HEK293 (cell line): ENCODE data around the gene OCA2.
A peak's percentile ranks its signal among the peaks of the same experiment; 100 is the strongest.

Source experiments
- CTCF ChIA-PET: fragments of 350-600 bp; formaldehyde crosslinking; extraction: SDS; loops from one replicate; lab custom pipeline; 2021; ENCODE audit warnings: antibody characterized with exemption; lab: Yijun Ruan, JAX
- POLR2A ChIA-PET: fragments of 300-600 bp; formaldehyde crosslinking; extraction: SDS; loops from one replicate; lab custom pipeline; 2020; ENCODE audit warnings: antibody characterized with exemption, inconsistent platforms; lab: Yijun Ruan, JAX
- H3K27ac ChIP-seq: fragments of 200-500 bp; sonication (Bioruptor generic); 2 replicates; pipeline ENCODE4 v1.5.1; 2014; ENCODE audit warnings: low read depth, low read length, control low read depth, inconsistent platforms; ENCODE audit errors: extremely low read depth
- H3K36me3 ChIP-seq, 2 experiments: fragments of 200-500 bp in 1 of 2; sonication (Bioruptor generic) in 1 of 2; 1 replicate in 1 of 2; 2 replicates in 1 of 2; pipeline ENCODE4 v1.5.1; 2014 to 2017; ENCODE audit warnings: inconsistent platforms in 2 of 2, low read length in 2 of 2; ENCODE audit not compliant: control insufficient read depth in 2 of 2, insufficient read depth in 1 of 2
- H3K4me1 ChIP-seq: fragments of 200-500 bp; sonication (Bioruptor generic); 2 replicates; pipeline ENCODE4 v1.5.1; 2014; ENCODE audit warnings: mild to moderate bottlenecking, low read length, inconsistent platforms; ENCODE audit not compliant: control insufficient read depth, insufficient read depth
- H3K4me3 ChIP-seq: 2 replicates; pipeline ENCODE4 v1.5.1; 2011; ENCODE audit warnings: low read depth, mild to moderate bottlenecking, control low read depth, low read length, moderate library complexity
- H3K9me3 ChIP-seq: fragments of 200-500 bp; sonication (Bioruptor generic); 2 replicates; pipeline ENCODE4 v1.5.1; 2014; ENCODE audit warnings: low read depth, low read length, inconsistent platforms; ENCODE audit not compliant: control insufficient read depth, insufficient read depth
- ATF2 ChIP-seq: fragments of 450-650 bp; formaldehyde crosslinking; IDR thresholded peaks from 2 replicates; pipeline ENCODE4 v1.5.1; 2016; ENCODE audit warnings: missing biosample characterization, missing genetic modification characterization, low read depth
- EGR2 ChIP-seq: fragments of 450-650 bp; formaldehyde crosslinking; IDR thresholded peaks from 2 replicates; pipeline ENCODE4 v1.5.1; 2016; ENCODE audit warnings: low read depth, missing biosample characterization, missing genetic modification characterization
- PRDM6 ChIP-seq: fragments of 450-650 bp; formaldehyde crosslinking; IDR thresholded peaks from 2 replicates; pipeline ENCODE4 v1.5.1; 2017; ENCODE audit warnings: missing biosample characterization, missing genetic modification characterization
- SALL2 ChIP-seq: fragments of 450-650 bp; formaldehyde crosslinking; IDR thresholded peaks from 2 replicates; pipeline ENCODE4 v1.5.0; 2017; ENCODE audit warnings: missing biosample characterization, mild to moderate bottlenecking, missing genetic modification characterization, borderline replicate concordance
- TCF7L2 ChIP-seq: IDR thresholded peaks from 2 replicates; pipeline ENCODE4 v1.6.1; 2011; ENCODE audit warnings: low read depth, mild to moderate bottlenecking, inconsistent platforms, low read length, moderate library complexity, borderline replicate concordance
- ZBTB7A ChIP-seq: fragments of 450-650 bp; formaldehyde crosslinking; IDR thresholded peaks from 2 replicates; pipeline ENCODE4 v1.5.1; 2016; ENCODE audit warnings: low read depth, missing biosample characterization, missing genetic modification characterization
- ZBTB8A ChIP-seq: fragments of 450-650 bp; formaldehyde crosslinking; IDR thresholded peaks from 2 replicates; pipeline ENCODE4 v1.5.1; 2016; ENCODE audit warnings: missing biosample characterization, missing genetic modification characterization
- ZFHX2 ChIP-seq: fragments of 450-650 bp; formaldehyde crosslinking; conservative IDR thresholded peaks from 2 replicates; pipeline ENCODE4 v1.5.1; 2016; ENCODE audit warnings: missing biosample characterization, missing genetic modification characterization
- ZNF133 ChIP-seq: fragments of 450-650 bp; formaldehyde crosslinking; IDR thresholded peaks from 2 replicates; pipeline ENCODE4 v1.5.1; 2016; ENCODE audit warnings: missing biosample characterization, missing genetic modification characterization
- ZNF19 ChIP-seq: fragments of 450-650 bp; formaldehyde crosslinking; IDR thresholded peaks from 2 replicates; pipeline ENCODE4; 2016; ENCODE audit warnings: missing biosample characterization, missing genetic modification characterization, low read depth
- ZNF26 ChIP-seq: fragments of 450-650 bp; formaldehyde crosslinking; IDR thresholded peaks from 2 replicates; pipeline ENCODE4 v1.5.1; 2016; ENCODE audit warnings: missing biosample characterization, missing genetic modification characterization
- ZNF48 ChIP-seq: fragments of 450-650 bp; formaldehyde crosslinking; IDR thresholded peaks from 2 replicates; pipeline ENCODE4 v1.5.1; 2016; ENCODE audit warnings: missing biosample characterization, missing genetic modification characterization
- ZNF549 ChIP-seq: fragments of 450-650 bp; IDR thresholded peaks from 2 replicates; pipeline ENCODE4 v1.5.1; 2018; ENCODE audit warnings: missing biosample characterization, missing genetic modification characterization, mild to moderate bottlenecking, inconsistent platforms, moderate library complexity
- ZNF600 ChIP-seq: fragments of 450-650 bp; formaldehyde crosslinking; IDR thresholded peaks from 2 replicates; pipeline ENCODE4 v1.5.1; 2016; ENCODE audit warnings: missing biosample characterization, missing genetic modification characterization
- ZNF654 ChIP-seq: fragments of 450-650 bp; formaldehyde crosslinking; IDR thresholded peaks from 2 replicates; pipeline ENCODE4 v1.5.1; 2016; ENCODE audit warnings: low read depth, missing biosample characterization, missing genetic modification characterization
- ZNF660 ChIP-seq: fragments of 450-650 bp; IDR thresholded peaks from 2 replicates; pipeline ENCODE4 v1.5.1; 2018; ENCODE audit warnings: missing biosample characterization, mild to moderate bottlenecking, missing genetic modification characterization
- TF ChIP-seq, protein P1 (sequence below): fragments of 450-650 bp; formaldehyde crosslinking; IDR thresholded peaks from 2 replicates; pipeline ENCODE4 v1.5.1; 2016; ENCODE audit warnings: missing biosample characterization, missing genetic modification characterization
- TF ChIP-seq, protein P2 (sequence below): fragments of 450-650 bp; formaldehyde crosslinking; IDR thresholded peaks from 2 replicates; pipeline ENCODE4 v1.5.1; 2016; ENCODE audit warnings: missing biosample characterization, missing genetic modification characterization
- TF ChIP-seq, protein P3 (sequence below): fragments of 450-650 bp; formaldehyde crosslinking; IDR thresholded peaks from 2 replicates; pipeline ENCODE4 v1.5.1; 2017; ENCODE audit warnings: missing biosample characterization, missing genetic modification characterization

OCA2 gene

GRCh38 chr15:28005004-28005527 lies 94.0 kb downstream of the OCA2 start (continued):
- TF ChIP-seq, protein P1, sequence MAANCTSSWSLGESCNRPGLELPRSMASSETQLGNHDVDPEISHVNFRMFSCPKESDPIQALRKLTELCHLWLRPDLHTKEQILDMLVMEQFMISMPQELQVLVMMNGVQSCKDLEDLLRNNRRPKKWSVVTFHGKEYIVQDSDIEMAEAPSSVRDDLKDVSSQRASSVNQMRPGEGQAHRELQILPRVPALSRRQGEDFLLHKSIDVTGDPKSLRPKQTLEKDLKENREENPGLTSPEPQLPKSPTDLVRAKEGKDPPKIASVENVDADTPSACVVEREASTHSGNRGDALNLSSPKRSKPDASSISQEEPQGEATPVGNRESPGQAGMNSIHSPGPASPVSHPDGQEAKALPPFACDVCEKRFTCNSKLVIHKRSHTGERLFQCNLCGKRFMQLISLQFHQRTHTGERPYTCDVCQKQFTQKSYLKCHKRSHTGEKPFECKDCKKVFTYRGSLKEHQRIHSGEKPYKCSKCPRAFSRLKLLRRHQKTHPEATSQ: no peak
- no peak for TF ChIP-seq ZNF48
- TF ChIP-seq, all 188 proteins: peak for 0

GRCh38 chr15:28004143-28005003 lies 94.7 kb downstream of the OCA2 start:
- Histone ChIP-seq H3K4me3 (no peak overlapping the region), H3K27ac (no peak overlapping the region), H3K36me3 (no peaks in the 10 kb centered on the region), H3K9me3 (no peaks in the 10 kb centered on the region), H3K4me1 (no peaks in the 10 kb centered on the region)
- ChIA-PET CTCF (no interaction called here), POLR2A (no interaction called here)
- TF ChIP-seq ZNF549: no peak
- TF ChIP-seq ZFHX2 (tag by site-specific recombination): peak; percentile 74
- no peak for TF ChIP-seq ZNF26 (tag by site-specific recombination)
- no peak for TF ChIP-seq ATF2 (tag by site-specific recombination)
- TF ChIP-seq ZBTB7A (tag by site-specific recombination): no peak
- TF ChIP-seq ZBTB8A (tag by site-specific recombination): no peak
- TF ChIP-seq EGR2 (tag by site-specific recombination): peak; percentile 33; the same call in 1 of the 2 replicates

GRCh38 chr15:28003302-28004037 lies 95.6 kb downstream of the OCA2 start:
- Histone ChIP-seq H3K4me1 (no peaks in the 10 kb centered on the region), H3K36me3 (no peaks in the 10 kb centered on the region), H3K9me3 (no peaks in the 10 kb centered on the region), H3K27ac (no peak overlapping the region), H3K4me3 (no peak overlapping the region)
- CTCF ChIA-PET: interaction anchor here (1.5 kb wide), 1 partner anchor 18 kb away, joined by 5 read pairs; no protein-coding TSS in a partner anchor
- POLR2A ChIA-PET: no interaction called here
- no peak for TF ChIP-seq ZNF600
- TF ChIP-seq SALL2 (tag by site-specific recombination): no peak
- no peak for TF ChIP-seq ZNF19 (tag by site-specific recombination)
- TF ChIP-seq, protein P2, sequence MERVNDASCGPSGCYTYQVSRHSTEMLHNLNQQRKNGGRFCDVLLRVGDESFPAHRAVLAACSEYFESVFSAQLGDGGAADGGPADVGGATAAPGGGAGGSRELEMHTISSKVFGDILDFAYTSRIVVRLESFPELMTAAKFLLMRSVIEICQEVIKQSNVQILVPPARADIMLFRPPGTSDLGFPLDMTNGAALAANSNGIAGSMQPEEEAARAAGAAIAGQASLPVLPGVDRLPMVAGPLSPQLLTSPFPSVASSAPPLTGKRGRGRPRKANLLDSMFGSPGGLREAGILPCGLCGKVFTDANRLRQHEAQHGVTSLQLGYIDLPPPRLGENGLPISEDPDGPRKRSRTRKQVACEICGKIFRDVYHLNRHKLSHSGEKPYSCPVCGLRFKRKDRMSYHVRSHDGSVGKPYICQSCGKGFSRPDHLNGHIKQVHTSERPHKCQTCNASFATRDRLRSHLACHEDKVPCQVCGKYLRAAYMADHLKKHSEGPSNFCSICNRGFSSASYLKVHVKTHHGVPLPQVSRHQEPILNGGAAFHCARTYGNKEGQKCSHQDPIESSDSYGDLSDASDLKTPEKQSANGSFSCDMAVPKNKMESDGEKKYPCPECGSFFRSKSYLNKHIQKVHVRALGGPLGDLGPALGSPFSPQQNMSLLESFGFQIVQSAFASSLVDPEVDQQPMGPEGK: no peak
- TF ChIP-seq PRDM6: no peak
- no peak for TF ChIP-seq ZNF660 (tag by site-specific recombination)
- TF ChIP-seq ZNF654: no peak
- TF ChIP-seq, protein P3, sequence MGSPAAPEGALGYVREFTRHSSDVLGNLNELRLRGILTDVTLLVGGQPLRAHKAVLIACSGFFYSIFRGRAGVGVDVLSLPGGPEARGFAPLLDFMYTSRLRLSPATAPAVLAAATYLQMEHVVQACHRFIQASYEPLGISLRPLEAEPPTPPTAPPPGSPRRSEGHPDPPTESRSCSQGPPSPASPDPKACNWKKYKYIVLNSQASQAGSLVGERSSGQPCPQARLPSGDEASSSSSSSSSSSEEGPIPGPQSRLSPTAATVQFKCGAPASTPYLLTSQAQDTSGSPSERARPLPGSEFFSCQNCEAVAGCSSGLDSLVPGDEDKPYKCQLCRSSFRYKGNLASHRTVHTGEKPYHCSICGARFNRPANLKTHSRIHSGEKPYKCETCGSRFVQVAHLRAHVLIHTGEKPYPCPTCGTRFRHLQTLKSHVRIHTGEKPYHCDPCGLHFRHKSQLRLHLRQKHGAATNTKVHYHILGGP: no peak
- TF ChIP-seq TCF7L2: no peak
- no peak for TF ChIP-seq ZNF133
